ENCODE measurements around the gene ROBO4. TPM values are rescaled to one million over a fixed set of nuclear protein-coding genes. Genes with fewer than 3 reads are reported as not detected.
A peak's percentile ranks its signal among the peaks of the same experiment; 100 is the strongest.

The ROBO4 gene
- 521 and 692 TPM in 2 replicates for total RNA-seq

GRCh38 chr11:124897674-124898262 lies at the start of gene ROBO4:
Gene ROBO4, minus strand, starts transcription at chr11:124897865. Its CDS starts 70 bp downstream, at chr11:124897795.
- peak; percentile 84 for DNase-seq

- no peak for DNase-seq
These were observed 49.1 kb upstream of the ROBO4 start for GRCh38 chr11:124946735-124947141.

GRCh38 chr11:124945826-124946225 lies 48.2 kb upstream of the ROBO4 start:
- no peak for DNase-seq

DNA sequence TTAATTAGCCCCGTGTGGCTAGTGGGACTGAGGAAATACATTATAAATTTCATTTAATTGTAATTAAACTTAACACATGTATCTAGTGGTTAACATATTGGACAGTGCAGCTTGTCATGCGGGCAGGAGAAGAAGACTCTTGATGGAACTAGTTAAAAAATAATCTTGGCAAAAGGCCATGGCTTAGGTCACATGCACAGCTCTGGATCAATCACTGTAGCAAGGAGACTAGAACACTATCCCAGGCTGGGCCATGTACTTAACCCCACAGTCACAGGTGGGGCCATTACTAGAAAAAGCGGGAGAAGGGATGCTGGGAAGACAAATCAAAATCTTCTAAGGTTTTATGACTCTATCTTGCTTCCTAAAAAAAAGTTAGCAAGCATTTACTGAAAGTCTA lies 46.9 kb upstream of the ROBO4 start:
- DNase-seq = no peak

DNA sequence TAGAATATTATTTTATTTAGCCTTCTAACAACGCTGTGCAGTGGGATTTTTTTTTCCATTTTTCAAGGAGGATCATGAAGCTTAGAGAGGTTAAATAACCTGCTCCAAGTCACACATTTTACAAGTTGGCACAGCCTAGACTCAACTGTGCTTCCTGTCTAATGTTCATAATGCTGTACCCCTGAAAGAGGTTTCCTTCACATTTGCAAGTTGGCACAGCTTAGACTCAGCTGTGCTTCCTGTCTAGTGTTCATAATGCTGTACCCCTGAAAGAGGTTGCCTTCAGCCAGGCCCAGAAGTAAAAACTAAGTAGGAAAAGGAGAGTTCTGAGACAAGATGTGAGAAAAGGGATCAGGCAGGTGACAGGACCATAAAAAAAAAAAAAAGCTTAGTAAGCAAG lies 46.1 kb upstream of the ROBO4 start:
- DNase-seq = peak; percentile 20

- DNase-seq = peak; percentile 36
These were observed 45.6 kb upstream of the ROBO4 start for GRCh38 chr11:124943254-124943616.

DNA sequence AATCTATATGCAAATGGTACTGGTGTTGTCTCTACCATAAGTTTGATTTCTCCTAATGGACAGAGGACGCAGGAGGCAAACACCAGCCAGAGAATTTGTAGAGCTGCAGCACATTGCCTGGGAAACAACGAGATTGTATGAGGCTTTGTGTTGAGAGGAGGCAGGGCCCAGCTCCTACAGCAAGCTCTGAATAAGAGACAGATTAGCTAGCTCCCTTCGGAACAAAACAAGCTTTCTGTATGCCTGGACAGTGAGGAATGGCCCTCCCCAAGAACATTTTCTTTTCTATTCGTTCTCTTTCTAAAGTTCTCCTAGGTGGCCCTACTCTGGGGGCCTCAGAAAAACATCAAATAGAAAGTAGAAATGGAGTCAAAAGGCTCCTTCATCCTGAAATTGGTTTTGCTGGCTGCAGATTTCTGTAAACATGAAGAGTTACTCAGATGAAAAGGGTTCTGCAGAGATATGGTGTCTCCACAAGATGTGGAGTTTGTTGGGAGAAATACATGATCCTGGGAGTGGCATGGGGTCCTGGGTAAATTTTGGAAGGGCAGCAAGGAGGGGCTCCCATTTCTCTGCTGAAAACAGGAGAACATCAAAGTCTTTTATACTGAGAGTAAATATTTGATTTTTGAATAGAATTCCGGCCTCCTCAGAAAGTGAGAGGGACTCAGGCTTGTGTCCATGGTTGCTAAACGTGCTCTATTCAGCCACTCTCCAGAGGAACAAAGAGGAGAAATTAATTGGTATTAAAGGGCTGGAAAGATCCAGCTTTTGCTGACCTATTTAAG lies 45.0 kb upstream of the ROBO4 start:
- DNase-seq = no peak

GRCh38 chr11:124941703-124942102 lies 44.0 kb upstream of the ROBO4 start:
- DNase-seq = no peak

DNA sequence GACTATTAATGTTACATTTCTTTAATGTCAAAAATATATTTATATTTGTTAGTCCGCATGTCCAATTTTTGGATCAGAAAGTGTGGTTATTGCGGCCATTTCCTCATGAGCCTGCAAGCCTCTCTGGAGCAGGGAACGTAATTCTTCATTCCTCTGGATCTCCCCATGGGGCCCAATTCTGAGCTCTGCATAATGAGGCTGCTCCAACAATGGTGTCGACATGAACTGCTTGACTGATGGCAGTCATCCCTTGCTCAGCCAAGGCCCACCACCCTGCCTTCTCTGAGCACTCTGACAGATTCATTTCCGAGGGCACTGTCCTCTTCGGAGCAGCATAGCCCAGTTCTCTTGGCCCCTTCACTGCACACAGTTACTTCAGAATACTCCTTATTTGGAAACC lies 41.3 kb upstream of the ROBO4 start:
- no peak for DNase-seq

- no peak for DNase-seq
These were observed 40.6 kb upstream of the ROBO4 start for GRCh38 chr11:124938206-124938765.

DNA sequence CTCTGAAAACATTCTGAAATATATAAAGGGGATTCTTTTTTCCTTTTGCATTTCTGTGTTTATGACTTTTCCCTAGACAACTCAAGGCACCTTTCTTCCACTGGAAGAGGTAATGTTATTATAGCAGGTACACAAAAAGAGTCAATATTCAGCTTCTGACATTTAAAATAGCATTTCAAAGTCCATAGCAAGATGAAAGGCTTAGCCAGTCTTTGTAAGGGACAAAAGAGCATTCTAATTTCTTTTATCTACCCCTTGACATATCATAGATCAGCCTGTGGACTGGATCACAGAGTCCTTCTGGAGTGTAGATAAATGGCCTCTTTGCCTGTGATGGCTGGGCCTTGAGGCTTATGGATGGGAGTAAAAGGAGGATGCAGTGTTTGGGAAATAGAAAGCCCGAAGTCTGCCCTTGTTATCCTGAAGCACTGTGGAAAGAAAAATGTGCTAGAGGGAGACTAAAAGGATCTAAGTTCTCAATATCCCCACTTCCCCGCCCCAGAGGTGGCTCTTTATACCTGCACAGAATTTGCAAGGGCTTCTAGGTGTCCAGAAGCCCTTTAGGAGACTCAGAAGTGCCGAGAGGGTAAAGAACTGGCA lies 39.8 kb upstream of the ROBO4 start:
- no peak for DNase-seq

- DNase-seq = no peak
These were observed 38.2 kb upstream of the ROBO4 start, which contains the start of gene HEPACAM for GRCh38 chr11:124935548-124936514. Gene HEPACAM, minus strand, starts transcription at chr11:124936047. Its CDS starts 41 bp downstream, at chr11:124936006.

GRCh38 chr11:124934862-124935547 lies 37.3 kb upstream of the ROBO4 start:
- DNase-seq = peak; percentile 41

DNA sequence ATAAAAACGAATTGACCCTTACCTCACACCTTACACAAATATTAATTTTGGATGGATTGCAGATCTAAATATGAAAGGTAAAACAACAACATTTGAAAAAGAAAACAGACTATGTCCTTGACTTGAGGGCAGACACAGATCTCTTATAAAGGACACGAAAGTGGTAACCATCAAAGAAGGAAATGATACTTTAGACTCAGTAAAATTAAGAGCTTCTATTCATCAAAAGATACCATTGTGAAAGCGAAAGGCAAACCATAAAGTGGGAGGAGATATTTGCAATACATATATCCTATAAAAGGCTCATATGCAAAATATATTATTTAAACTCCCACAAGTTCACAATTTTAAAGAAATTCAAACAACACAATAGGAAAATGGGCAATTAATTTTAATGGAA lies 33.1 kb upstream of the ROBO4 start:
- DNase-seq = no peak

DNA sequence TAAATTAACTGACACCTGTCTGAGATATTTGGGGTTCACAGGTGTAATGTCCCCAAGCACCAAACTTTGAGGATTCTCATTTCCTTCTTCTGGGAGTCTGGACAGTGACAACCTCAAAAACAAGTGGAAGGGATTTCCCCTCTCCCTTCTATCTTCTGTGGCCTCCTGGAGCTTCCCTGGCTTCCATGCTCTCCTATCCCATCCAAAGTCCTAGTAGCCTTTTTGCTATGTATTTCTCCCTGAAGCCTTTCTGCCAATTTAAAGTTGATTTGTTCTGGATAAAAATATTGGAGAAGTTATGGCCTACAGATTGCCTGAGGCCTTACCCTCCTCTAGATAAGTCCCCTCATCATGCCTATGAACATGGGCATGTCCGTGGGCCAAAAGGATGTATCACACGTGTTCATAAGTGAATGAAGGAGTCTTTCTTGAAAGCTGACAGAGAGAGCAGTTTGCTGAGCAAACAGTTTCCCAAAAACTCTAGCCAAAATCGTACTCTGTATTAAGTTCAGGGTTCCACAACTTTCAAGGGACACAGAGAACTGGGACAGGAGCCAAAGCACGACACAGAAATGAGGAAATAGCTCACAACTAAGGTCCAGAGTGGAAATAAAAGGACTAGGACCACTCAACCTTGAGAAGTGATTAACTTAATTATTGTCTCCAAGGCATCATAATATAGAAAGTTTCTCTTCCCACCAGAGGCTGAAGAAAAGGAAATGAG lies 31.4 kb upstream of the ROBO4 start:
- DNase-seq = no peak

GRCh38 chr11:124923296-124923695 lies 25.6 kb upstream of the ROBO4 start:
- no peak for DNase-seq

- DNase-seq = no peak
These were observed 25.2 kb upstream of the ROBO4 start for GRCh38 chr11:124922831-124923230.

DNA sequence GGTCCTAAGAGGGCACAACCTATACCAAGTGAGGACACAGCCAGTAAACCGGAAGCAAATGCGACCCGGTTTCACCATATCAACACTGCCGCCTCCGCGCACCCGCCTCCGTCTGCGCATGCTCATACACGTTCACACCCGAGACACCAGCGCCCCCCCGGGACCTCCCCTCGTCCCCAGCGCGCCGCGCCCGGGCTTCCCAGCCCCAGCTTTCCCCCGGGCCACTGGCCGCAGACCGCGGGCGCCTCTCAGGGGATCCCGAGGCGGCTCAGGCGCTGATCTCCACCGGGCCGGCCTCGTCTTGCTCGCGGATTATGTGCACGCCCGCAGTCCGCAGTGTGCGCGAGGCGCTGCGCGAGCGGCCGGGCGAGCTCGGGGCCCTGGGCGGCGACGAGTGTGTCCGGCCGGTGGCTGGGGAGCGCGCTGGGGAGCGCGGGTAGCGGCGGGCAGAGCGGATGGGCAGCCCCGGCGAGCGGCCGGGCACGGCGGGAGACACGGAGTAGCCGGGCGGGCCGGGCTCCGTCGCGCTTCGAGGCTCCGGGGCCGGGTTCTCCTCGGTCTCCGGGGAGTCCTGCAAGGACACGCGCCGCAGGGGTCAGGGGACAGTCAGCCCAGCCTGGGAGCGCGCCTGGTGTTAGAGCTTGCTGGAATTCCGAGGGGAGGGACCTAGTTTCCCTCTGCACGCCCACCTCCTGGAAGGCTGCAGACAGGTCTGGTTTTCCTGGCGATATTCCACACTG lies 23.4 kb upstream of the ROBO4 start:
- DNase-seq = peak; percentile 84

DNA sequence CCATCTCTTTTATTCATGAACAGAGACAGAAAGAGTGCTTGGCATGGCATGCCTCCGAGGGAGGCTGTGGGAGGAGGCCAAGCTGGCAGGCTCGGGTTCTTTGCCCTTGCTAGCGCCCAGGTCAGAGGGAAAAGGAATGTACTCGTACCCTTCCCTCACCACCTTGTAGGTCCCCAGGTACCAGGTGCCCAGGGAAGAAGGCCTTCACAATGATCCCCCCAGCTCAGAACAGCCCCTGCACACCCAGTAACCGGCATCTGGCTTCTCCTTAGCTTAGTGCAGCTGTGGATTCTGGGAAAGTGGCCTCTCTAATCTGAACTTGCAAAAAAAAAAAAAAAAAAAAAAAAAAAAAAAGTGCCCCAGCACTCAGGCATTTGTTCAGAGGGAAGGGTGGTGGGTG lies 22.7 kb upstream of the ROBO4 start:
- DNase-seq = no peak

DNA sequence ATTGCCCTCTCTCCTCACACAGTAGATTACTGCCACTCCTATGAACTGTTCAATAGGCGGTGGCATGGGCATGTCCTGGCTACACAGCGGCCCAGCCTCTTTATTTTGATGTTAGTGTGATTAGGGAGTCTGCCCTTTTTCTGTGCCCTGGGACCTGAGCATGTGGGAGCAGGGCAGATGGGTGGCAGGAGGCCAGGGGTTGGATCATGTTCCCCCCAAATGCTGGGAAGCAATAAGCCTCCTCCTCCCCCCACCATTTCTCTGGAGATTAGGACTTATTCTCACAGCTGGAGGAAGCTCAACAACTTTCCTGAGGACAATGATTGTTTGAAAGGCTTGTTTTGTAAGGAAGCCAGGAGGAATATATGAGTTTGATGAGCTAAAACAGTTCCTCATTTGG lies 22.2 kb upstream of the ROBO4 start:
- DNase-seq = no peak
